ENCODE data around the gene NECAP2. TPM values are rescaled to one million over a fixed set of nuclear protein-coding genes. Genes with fewer than 3 reads are reported as not detected.
"Not testable (repeated sequence)": the region's sequence is repeated elsewhere in the genome, so short reads cannot be mapped to it uniquely, and the experiment has no call there.

Gene NECAP2
- polyA plus RNA-seq, 3 donors from 2014 or later: 108 to 141 (median 124) TPM

GRCh38 chr1:16500975-16501374, 60.5 kb downstream of the NECAP2 start:
- not testable (repeated sequence) for DNase-seq; H3K9me3 Mint-ChIP-seq; H3K27me3 Mint-ChIP-seq (ENCODE audit: low read depth in 3 of 3); H3K36me3 Mint-ChIP-seq
- H3K4me1 Mint-ChIP-seq: peaks cover 23 to 25% of the 10 kb centered on the region in 2 donors
- H3K27ac Mint-ChIP-seq: peak overlapping the region in 1 of 6 donors; percentile 40
- H3K4me3 Mint-ChIP-seq: peak overlapping the region; percentile 49 to 93 (median 61)

- H3K27ac Mint-ChIP-seq: not testable (repeated sequence)
Measured at GRCh38 chr1:16501446-16501845, 60.9 kb downstream of the NECAP2 start.

GRCh38 chr1:16503494-16503893, 63.0 kb downstream of the NECAP2 start:
- H3K4me3 Mint-ChIP-seq: no peak overlapping the region
- peaks cover 0 to 4% (median 1%) of the 10 kb centered on the region in 6 donors for H3K9me3 Mint-ChIP-seq
- no peak for DNase-seq
- peaks cover 0 to 4% (median 0%) of the 10 kb centered on the region in 3 donors for H3K36me3 Mint-ChIP-seq
- H3K4me1 Mint-ChIP-seq: peaks cover 13% of the 10 kb centered on the region in 2 donors
- peaks cover 0 to 3% (median 0%) of the 10 kb centered on the region in 3 donors for H3K27me3 Mint-ChIP-seq (ENCODE audit: low read depth in 3 of 3)
- no peak overlapping the region for H3K27ac Mint-ChIP-seq

More at GRCh38 chr1:16501446-16501845, 60.9 kb downstream of the NECAP2 start:
- H3K4me1 Mint-ChIP-seq: peaks cover 23 to 25% of the 10 kb centered on the region in 2 donors
- H3K27me3 Mint-ChIP-seq (ENCODE audit: low read depth in 3 of 3); DNase-seq; H3K36me3 Mint-ChIP-seq; H3K9me3 Mint-ChIP-seq: not testable (repeated sequence)
- H3K4me3 Mint-ChIP-seq: peak overlapping the region; percentile 49 to 65 (median 61)

- DNase-seq; H3K9me3 Mint-ChIP-seq; H3K4me3 Mint-ChIP-seq; H3K27ac Mint-ChIP-seq; H3K36me3 Mint-ChIP-seq; H3K27me3 Mint-ChIP-seq (ENCODE audit: low read depth in 3 of 3); H3K4me1 Mint-ChIP-seq: not testable (repeated sequence)
Measured at GRCh38 chr1:16505870-16506269, 65.3 kb downstream of the NECAP2 start.

- DNase-seq; H3K27me3 Mint-ChIP-seq (ENCODE audit: low read depth in 3 of 3); H3K4me3 Mint-ChIP-seq; H3K9me3 Mint-ChIP-seq; H3K4me1 Mint-ChIP-seq; H3K36me3 Mint-ChIP-seq; H3K27ac Mint-ChIP-seq: not testable (repeated sequence)
Measured at GRCh38 chr1:16506364-16507136, 66.0 kb downstream of the NECAP2 start.

- DNase-seq; H3K36me3 Mint-ChIP-seq; H3K27me3 Mint-ChIP-seq (ENCODE audit: low read depth in 3 of 3); H3K4me3 Mint-ChIP-seq; H3K27ac Mint-ChIP-seq; H3K9me3 Mint-ChIP-seq; H3K4me1 Mint-ChIP-seq: not testable (repeated sequence)
Measured at GRCh38 chr1:16508861-16509445, 68.4 kb downstream of the NECAP2 start.

Other genes starting within 250 kb of the NECAP2 start
- gene ARHGEF19, start 228.1 kb upstream of the NECAP2 start, polyA plus RNA-seq: 10 to 100 TPM in 2 of 3 donors, 1 to 10 TPM in 1; 6.1 to 14.3 (median 14.0) TPM
- 1 to 10 TPM; 1.2 to 3.8 (median 1.8) TPM for gene CPLANE2, start 203.5 kb upstream of the NECAP2 start, polyA plus RNA-seq
- gene FBXO42, start 88.2 kb upstream of the NECAP2 start, polyA plus RNA-seq: 10 to 100 TPM; 12.2 to 26.2 (median 24.7) TPM
- 10 to 100 TPM; 55.8 to 81.5 (median 80.7) TPM for gene SZRD1, start 73.5 kb upstream of the NECAP2 start, polyA plus RNA-seq
- not detected for gene SPATA21, start 3.3 kb upstream of the NECAP2 start, polyA plus RNA-seq
- 10 to 100 TPM in 1 of 3 donors, not detected in 2; 28.1 TPM for gene RNU1-1, start 73.6 kb downstream of the NECAP2 start, polyA plus RNA-seq
- 1 to 10 TPM; 4.5 to 9.1 (median 6.9) TPM for gene NBPF1, start 172.8 kb downstream of the NECAP2 start, polyA plus RNA-seq
- gene RNU1-3, start 226.2 kb downstream of the NECAP2 start, polyA plus RNA-seq: 10 to 100 TPM in 1 of 3 donors, not detected in 2; 28.1 TPM

All from immature natural killer cell (primary cell).